ENCODE data around the gene ARHGEF10L. TPM values are rescaled to one million over a fixed set of nuclear protein-coding genes. Genes with fewer than 3 reads are reported as not detected.

The ARHGEF10L gene
- total RNA-seq, 1 experiment from 2014 or later: 21.6 TPM

- intact Hi-C loops (cut with micrococcal nuclease; ENCODE audit: unreplicated experiment): loop anchor here (10.0 kb wide), 1 partner anchor 926 kb away; no protein-coding TSS in a partner anchor
- no peaks in the 10 kb centered on the region for H3K9me3 ChIP-seq (ENCODE audit: insufficient read depth, low read depth)
- H3K4me1 ChIP-seq (replicated peaks; ENCODE audit: insufficient read depth): no peaks in the 10 kb centered on the region
- H3F3A ChIP-seq (ENCODE audit: insufficient read depth, low read depth): no peaks in the 10 kb centered on the region
- ChIA-PET CTCF (interaction anchor here (0.6 kb wide), 1 partner anchor 12 kb away, joined by 3 read pairs; no protein-coding TSS in a partner anchor), POLR2A (ENCODE audit: unreplicated experiment) (no interaction called here)
- H2AFZ ChIP-seq: no peak overlapping the region
- H3K36me3 ChIP-seq (ENCODE audit: low read depth): no peaks in the 10 kb centered on the region
- no peak for DNase-seq
- H3K9me2 ChIP-seq (ENCODE audit: insufficient read depth): no peaks in the 10 kb centered on the region
- no peak overlapping the region for H3K4me2 ChIP-seq
- BruUV-seq (replicated peaks): no TSS peak
- no peak overlapping the region for H3K4me3 ChIP-seq
- H4K20me1 ChIP-seq (ENCODE audit: insufficient read depth): peaks cover 9% of the 10 kb centered on the region
- H3K79me2 ChIP-seq (ENCODE audit: low read depth): no peaks in the 10 kb centered on the region
- no peak for TF ChIP-seq CTCF (conservative IDR thresholded peaks at IDR 0.05)
- TF ChIP-seq EZH2 (IDR thresholded peaks at IDR 0.05; ENCODE audit: low read depth): no peak
- no peaks in the 10 kb centered on the region for H3K27me3 ChIP-seq (ENCODE audit: insufficient read depth, low read depth)
- no peak overlapping the region for H3K27ac ChIP-seq
These were observed 119.3 kb downstream of the ARHGEF10L start for GRCh38 chr1:17658837-17659236.

GRCh38 chr1:17661546-17662157 lies 122.2 kb downstream of the ARHGEF10L start:
- no peak overlapping the region for H3K4me2 ChIP-seq
- H3K27ac ChIP-seq: no peak overlapping the region
- no peaks in the 10 kb centered on the region for H3K9me2 ChIP-seq (ENCODE audit: insufficient read depth)
- intact Hi-C loops (cut with micrococcal nuclease; ENCODE audit: unreplicated experiment): loop anchor here (1.0 kb wide), 1 partner anchor 439 kb away; no protein-coding TSS in a partner anchor
- H3K4me1 ChIP-seq (replicated peaks; ENCODE audit: insufficient read depth): no peaks in the 10 kb centered on the region
- POLR2A ChIA-PET (ENCODE audit: unreplicated experiment): no interaction called here
- no TSS peak for BruUV-seq (replicated peaks)
- peaks cover 5% of the 10 kb centered on the region for H4K20me1 ChIP-seq (ENCODE audit: insufficient read depth)
- TF ChIP-seq CTCF (conservative IDR thresholded peaks at IDR 0.05) (peak; percentile 89), EZH2 (IDR thresholded peaks at IDR 0.05; ENCODE audit: low read depth) (no peak)
- no peaks in the 10 kb centered on the region for H3F3A ChIP-seq (ENCODE audit: insufficient read depth, low read depth)
- peak in 1 of 2 experiments; percentile 56 for DNase-seq
- H3K79me2 ChIP-seq (ENCODE audit: low read depth): no peaks in the 10 kb centered on the region
- H2AFZ ChIP-seq: no peak overlapping the region
- H3K9me3 ChIP-seq (ENCODE audit: insufficient read depth, low read depth): no peaks in the 10 kb centered on the region
- H3K27me3 ChIP-seq (ENCODE audit: insufficient read depth, low read depth): no peaks in the 10 kb centered on the region
- H3K4me3 ChIP-seq: no peak overlapping the region
- CTCF ChIA-PET: no interaction called here
- no peaks in the 10 kb centered on the region for H3K36me3 ChIP-seq (ENCODE audit: low read depth)

GRCh38 chr1:17662296-17662695 lies 122.8 kb downstream of the ARHGEF10L start:
- TF ChIP-seq CTCF (conservative IDR thresholded peaks at IDR 0.05) (no peak), EZH2 (IDR thresholded peaks at IDR 0.05; ENCODE audit: low read depth) (no peak)
- H3K9me2 ChIP-seq (ENCODE audit: insufficient read depth): no peaks in the 10 kb centered on the region
- intact Hi-C loops (cut with micrococcal nuclease; ENCODE audit: unreplicated experiment): no loop called here
- H3K4me2 ChIP-seq: no peak overlapping the region
- no peaks in the 10 kb centered on the region for H3F3A ChIP-seq (ENCODE audit: insufficient read depth, low read depth)
- peaks cover 5% of the 10 kb centered on the region for H4K20me1 ChIP-seq (ENCODE audit: insufficient read depth)
- no peak overlapping the region for H3K4me3 ChIP-seq
- no peak overlapping the region for H2AFZ ChIP-seq
- ChIA-PET POLR2A (ENCODE audit: unreplicated experiment) (no interaction called here), CTCF (no interaction called here)
- H3K79me2 ChIP-seq (ENCODE audit: low read depth): no peaks in the 10 kb centered on the region
- H3K4me1 ChIP-seq (replicated peaks; ENCODE audit: insufficient read depth): no peaks in the 10 kb centered on the region
- no peaks in the 10 kb centered on the region for H3K27me3 ChIP-seq (ENCODE audit: insufficient read depth, low read depth)
- BruUV-seq (replicated peaks): no TSS peak
- H3K27ac ChIP-seq: no peak overlapping the region
- H3K9me3 ChIP-seq (ENCODE audit: insufficient read depth, low read depth): no peaks in the 10 kb centered on the region
- H3K36me3 ChIP-seq (ENCODE audit: low read depth): no peaks in the 10 kb centered on the region
- DNase-seq: no peak
